Left cardiac atrium (tissue), 4 donors: ENCODE results near the gene TTC9C. TPM values are rescaled to one million over a fixed set of nuclear protein-coding genes. Genes with fewer than 3 reads are reported as not detected.
"Not testable (repeated sequence)": the region's sequence is repeated elsewhere in the genome, so short reads cannot be mapped to it uniquely, and the experiment has no call there.

Source experiments
- ATAC-seq, 2 donors: fragments of 200-7000 bp; cut with Tn5 transposase; one replicate each; pipeline ENCODE4 v1.9.1; 2020; ENCODE audit warnings: mild to moderate bottlenecking in 2 of 2, moderate library complexity in 2 of 2
- DNase-seq: peaks from one replicate; pipeline ENCODE4 v3.0.0-alpha.2; 2020
- intact Hi-C, 2 donors: fragments of 100-400 bp; cut with DNase I; formaldehyde crosslinking; loops; one replicate each; pipeline versions ENCODE4 v1.14.1 to v1.15.1; 2022 to 2023
- total RNA-seq, 2 donors: library from RNA; stranded (reverse); fragmentation: NEBNext Ultra II Directional; extraction: Animal tissue kit (Norgen Biotek cat#: 25700); gene quantifications; one replicate each; pipeline ENCODE4 v1.2.1, GENCODE V29; 2021
- donor health status: DM: no; HTN: yes; CAD: no.
- donor health status: DM: no; HTN: yes; CAD: no; lungs with severe emphysema.
- donor health status: DM: yes; HTN: yes; CAD: no.
- donor health status: Dilated cardiomyopathy.

Gene TTC9C
- total RNA-seq, 2 donors from 2014 or later, result 14.0 to 15.9 TPM

DNA sequence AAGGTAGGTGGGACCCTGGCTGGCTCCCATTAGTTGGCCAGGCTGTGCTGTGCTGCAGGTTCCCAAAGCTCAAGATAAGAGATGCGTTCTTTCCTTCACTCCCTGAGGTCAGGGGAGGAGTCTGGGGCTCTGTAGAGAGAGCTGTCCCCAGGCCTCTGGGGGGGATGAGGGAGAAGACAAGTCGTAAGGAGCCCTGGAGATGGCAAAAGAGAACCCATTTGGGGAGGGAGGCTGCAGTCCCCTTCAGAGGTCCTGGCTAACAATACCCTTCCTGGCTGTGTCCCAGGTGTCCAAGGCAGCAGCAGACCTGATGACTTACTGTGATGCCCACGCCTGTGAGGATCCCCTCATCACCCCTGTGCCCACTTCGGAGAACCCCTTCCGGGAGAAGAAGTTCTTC is 19.9 kb upstream of the TTC9C start:
- intact Hi-C loops, result no loop called here
- DNase-seq, result no peak

GRCh38 chr11:62708793-62709192 is 19.5 kb upstream of the TTC9C start:
- DNase-seq (no peak), ATAC-seq (peak in 1 of 2 donors; percentile 1)

More for the DNA sequence above, 19.9 kb upstream of the TTC9C start:
- ATAC-seq, result no peak

DNA sequence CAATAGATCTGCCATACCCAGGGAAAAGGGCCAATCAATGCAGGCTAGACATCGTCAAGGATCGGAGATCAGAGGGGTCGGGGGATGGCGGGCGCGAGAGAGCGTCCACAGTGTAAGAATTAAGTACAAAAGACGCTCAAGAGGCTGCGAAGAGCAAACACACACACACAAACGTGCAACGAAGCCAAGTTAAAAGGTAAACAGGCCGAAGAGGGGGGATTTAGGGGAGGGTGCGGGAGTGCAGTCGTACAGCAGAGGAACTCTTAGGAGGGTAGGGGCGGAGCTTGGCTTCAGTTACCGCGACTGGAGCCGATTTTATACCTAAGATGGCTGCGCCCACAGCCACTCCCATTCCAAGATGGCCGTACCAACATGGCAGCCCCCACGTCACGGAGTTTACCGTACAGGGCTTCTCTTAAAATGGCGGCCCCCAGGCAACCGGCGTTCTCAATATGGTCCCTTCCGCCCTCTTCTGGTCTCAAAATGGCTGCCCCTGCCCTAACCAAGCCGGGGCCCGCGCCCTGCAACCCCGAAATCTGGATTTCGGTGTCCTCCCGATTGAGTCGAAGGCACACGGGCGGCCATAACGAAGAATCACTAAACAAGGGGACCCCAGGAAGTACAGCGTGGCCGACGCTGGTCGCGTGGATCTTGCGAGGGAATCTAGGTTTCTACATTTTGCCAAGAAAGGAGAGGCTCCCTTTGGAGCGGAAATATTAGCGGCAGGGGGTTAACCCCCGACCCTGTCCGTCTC is 18.9 kb upstream of the TTC9C start:
- intact Hi-C loops, result no loop called here
- peak; percentile 99 for DNase-seq
- peak; percentile 86 to 87 for ATAC-seq

More at GRCh38 chr11:62708793-62709192, 19.5 kb upstream of the TTC9C start:
- intact Hi-C loops, result no loop called here

DNA sequence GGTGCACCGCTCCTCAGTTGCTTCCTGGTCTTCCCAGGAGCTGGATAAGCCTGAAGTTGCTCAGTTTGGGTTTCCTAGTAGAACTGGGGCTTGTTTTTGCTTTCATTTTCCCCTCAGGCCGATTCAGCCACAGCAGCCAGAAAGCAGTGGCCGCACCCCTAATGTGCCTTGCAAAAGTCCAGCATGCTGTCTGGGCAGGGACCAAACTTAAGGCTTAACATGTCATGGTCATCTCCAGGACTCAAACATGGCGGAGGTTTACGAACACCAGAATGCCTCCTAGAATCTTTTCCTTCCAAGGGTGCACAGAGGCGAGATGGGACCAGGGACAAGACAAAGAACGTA is 18.3 kb upstream of the TTC9C start:
- ATAC-seq (no peak), DNase-seq (no peak)
- intact Hi-C loops, result no loop called here

DNA sequence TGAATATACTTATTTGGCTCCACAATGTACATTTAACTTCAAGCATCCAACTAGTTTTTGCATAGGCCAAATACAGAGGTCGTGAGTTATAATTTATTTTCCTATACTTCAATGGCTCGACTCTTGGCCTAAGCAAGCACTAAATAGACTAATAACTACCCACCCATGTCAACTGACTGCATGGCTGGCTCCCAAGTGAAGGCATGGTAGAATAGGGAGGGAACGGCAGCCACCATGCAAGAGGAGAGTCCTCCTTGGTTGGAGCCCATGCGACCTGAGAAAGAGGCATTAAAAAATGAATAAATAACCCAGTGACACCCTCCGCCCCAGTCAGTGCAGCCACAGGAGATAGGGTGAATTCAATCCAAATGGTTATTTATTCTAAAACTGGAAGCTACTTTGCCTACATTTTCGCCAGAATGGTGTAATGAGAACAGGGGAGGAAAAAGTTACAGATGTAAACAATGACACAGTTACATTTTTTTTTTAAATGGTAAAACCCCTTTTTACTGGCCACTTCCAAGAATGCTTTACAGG is 15.9 kb upstream of the TTC9C start:
- ATAC-seq (no peak), DNase-seq (no peak)
- intact Hi-C loops, result no loop called here

DNA sequence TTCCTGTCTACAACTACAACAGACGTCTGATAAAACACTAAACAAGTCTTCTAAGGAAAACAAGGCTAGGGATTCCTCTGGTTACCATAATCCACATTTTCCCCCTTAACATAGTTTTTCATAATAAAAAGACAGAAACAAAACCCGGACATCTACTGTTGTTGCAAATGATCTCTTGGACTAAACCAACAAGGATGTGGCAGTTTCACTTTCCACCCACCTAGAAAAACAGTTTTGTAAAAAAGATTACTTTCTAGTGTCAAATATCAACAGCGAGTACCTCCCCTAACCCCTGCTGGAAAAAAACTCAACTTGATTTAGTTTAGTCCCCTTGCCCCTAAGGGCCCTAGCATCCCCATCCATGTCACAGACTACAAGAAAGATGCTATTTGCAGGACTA is 15.4 kb upstream of the TTC9C start:
- DNase-seq, result no peak
- intact Hi-C loops, result no loop called here
- no peak for ATAC-seq

- DNase-seq (no peak), ATAC-seq (peak in 1 of 2 donors; percentile 4)
- intact Hi-C loops, result no loop called here
Measured at GRCh38 chr11:62713343-62713742, 14.9 kb upstream of the TTC9C start.

DNA sequence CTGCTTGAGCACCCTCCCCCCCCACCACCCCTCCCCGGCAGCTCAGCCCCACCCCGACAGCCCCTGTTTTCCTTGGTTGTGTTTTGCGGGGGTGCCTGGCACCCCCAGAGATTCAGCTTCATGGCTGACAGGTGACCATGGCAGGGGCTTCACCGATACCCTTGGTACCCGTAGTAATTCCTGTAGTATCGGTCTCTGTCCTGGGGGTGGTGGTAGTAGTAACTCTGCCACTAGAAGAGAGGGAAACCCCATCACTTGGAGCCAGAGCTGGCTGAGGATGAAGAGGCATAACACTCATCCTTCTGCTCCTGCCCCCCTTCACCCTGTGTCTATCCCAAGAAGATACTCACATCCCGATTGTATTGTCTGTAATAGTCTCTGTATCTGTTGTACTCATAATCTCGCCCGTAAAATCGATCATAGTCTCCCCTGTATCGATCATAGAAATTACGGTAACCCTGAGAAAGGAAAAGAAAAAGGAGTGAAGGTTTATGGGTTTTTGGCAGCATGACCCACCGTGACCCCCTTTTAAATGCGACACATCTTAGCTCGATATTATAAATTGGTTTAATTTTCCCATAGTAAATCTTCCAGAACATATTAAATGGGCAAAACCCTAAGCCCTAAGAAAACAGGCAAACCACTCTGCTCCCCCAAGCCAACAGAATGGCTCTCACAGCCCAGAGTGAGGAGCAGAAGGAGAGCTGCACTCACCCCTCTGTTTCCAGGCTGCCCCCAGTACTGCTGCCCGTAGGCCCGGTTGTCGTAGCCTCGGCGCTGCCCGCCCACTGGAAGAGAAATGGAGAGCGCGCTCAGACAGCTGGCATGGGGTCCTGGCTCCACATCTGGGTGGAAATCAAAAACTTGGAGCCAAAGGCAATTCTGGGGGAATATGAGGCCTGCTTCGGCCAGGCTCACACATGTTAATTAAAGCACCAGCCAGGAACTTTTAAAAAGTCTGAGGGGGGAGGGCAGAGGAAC is 12.8 kb upstream of the TTC9C start:
- ATAC-seq (no peak), DNase-seq (no peak)
- intact Hi-C loops, result no loop called here

DNA sequence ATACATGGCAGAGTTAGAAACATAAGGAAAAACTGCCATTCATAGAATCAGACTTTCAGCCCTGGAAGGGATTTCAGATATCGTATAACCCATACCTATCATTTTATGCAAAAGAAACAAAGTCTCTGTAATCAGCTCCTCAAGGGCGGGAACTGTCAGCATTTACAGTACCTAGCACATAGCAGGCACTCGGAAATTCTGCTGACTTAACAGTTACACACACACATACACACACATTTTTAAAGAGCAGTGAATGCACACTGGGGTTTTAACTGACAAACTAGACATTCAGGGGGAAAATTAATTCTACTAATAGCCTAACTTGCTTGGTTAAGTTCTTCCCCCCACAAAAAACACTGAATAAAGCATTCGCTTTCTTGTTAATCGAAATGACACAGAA is 12.1 kb upstream of the TTC9C start:
- DNase-seq (no peak), ATAC-seq (no peak)
- intact Hi-C loops, result no loop called here

- intact Hi-C loops, result no loop called here
- ATAC-seq (no peak), DNase-seq (no peak)
Measured at GRCh38 chr11:62716816-62717215, 11.5 kb upstream of the TTC9C start.

DNA sequence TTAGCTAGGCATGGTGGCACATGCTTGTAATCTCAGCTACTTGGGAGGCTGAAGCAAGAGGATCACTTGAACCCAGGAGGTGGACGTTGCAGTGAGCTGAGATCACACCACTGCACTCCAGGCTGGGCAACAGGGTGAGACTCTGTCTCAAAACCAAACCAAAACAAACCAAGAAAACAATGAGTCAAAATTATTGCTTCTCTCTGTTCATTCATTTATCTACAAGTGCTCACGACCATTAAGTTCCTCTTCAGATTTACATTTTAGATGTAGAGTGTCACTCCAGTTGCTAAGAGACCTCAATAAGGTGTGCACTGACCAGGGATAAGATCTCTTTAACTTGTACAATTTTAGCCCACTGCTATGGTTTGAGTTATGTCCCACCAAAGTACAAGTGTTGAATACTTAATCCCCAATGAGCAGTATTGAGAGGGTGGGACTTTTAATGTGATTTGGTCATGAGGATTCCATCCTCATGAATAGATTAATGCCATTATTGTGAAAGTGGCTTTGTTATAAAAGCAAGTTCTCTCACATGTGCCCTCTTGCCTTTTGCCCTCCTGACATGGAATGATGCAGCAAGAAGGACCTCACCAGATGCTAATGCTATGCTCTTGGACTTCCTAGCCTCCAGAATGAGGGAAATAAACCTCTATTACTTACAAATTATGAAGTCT is 8.8 kb upstream of the TTC9C start:
- intact Hi-C loops, result no loop called here
- DNase-seq (no peak), ATAC-seq (no peak)

DNA sequence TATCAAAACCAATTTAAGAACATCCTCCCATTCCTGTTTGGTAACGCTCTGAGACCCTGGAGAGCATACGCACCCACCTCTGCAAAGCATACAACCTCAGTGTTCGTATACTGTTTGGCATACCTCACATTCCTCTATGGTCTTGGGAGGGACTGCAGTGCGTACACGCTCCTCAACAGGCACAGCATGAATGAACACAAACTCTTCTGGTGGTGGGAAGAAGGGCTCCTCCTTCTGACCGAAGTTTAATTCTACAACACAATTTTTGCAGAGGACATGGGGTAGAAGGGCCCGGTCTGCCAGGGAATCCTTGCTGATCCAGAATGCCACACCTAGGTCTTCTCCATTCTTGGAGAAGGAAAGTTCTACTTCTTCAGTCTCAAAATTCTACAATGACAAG is 6.3 kb upstream of the TTC9C start:
- intact Hi-C loops, result no loop called here
- DNase-seq (no peak), ATAC-seq (no peak)

DNA sequence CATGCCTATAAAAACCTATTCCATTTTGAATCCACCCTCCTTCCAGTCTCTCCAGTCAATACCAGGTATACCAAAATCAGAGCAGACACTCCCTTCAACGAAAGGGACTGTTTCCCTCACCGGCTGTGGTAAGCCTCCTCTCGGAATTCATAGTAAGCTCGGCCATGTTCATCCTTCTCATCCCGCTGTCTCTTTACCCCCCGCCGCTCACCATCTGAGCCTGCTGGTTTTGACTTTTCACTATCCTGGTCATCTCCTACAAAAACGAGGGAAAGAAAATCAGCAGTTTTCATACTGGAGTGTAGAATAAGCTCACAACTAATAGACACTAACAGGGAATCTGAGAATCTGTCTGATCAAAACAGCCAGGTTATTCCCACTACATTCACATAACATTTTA is 4.1 kb upstream of the TTC9C start:
- intact Hi-C loops, result no loop called here
- ATAC-seq (no peak), DNase-seq (no peak)

DNA sequence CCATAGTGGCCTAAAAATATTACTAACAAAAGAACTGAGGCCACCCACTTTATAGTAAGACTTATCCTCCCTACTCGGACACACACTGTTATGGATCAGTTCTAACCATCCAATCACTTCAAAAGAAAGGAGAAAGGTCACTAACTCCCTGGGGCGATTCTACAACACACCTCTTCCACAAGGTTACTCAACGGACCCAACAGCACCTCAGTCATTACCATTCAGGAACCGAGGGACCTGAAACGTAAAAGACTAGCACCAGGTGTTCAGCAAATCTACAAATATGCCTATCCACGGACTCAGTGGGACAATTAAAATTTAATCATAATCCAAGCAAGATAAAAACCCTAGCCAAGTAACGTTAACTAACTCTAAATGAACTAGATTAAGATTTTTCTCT is 2.6 kb upstream of the TTC9C start:
- no peak for DNase-seq
- ATAC-seq, result no peak
- intact Hi-C loops, result no loop called here

DNA sequence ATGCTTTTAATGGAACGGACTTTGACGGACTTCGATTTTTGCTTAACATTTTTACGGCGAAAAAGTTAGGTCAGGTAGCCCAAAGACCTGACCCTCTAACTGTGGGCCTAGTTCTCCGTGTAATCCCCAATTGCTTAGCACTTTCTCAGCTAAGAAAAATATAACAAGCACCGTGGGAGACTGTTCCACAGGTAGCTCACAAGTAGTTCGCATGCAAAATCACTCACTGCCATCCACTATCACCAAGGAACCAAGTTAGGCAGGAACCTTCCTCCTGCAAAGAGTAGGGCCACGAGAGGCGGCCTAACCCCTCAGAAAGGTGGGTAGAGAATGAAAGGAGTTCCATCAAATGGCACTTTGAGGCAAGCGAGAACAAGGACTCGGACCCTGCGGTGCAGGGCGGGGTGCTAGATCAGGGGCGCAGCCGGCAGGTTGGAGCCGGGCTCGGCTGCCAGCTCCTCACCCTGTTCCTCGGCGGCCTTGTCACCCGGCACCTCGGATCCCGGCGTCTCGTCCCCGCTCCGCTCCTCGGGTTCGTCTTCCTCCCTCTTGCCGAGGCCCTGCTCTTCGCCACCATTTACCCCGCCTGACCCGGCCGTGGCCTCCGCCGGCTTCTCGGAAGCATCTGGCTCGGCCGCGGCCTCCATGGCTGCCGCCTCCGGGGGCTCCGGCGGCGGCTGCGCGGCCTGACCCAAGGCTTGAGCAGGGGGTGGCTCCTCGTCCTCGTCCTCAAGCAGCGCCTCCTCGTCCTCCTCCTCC is 2.0 kb upstream of the TTC9C start:
- no peak for DNase-seq
- no peak for ATAC-seq

DNA sequence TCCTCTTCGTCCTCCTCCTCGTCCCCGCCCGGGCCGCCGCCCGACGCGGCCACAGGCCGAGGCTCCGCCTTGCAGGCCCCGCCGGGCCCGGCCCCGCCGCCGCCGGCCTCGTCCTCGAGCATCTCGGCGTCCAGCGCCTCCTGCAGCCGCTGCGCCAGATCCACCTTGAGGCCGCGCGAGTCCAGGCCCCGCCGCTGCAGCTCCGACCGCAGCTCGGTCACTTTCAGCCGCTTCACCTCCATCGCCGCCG is 1.4 kb upstream of the TTC9C start:
- intact Hi-C loops, result no loop called here
- ATAC-seq, result peak; percentile 2 to 6

More for the DNA sequence above, 2.0 kb upstream of the TTC9C start:
- intact Hi-C loops, result no loop called here

GRCh38 chr11:62727165-62727871 is 968 bp upstream of the TTC9C start, which contains the start of gene HNRNPUL2:
Gene HNRNPUL2, minus strand, starts transcription at chr11:62727457. Its CDS starts 301 bp downstream, at chr11:62727156.
- peak; percentile 99 for DNase-seq
- peak; percentile 94 for ATAC-seq
- intact Hi-C loops, result no loop called here

More for the DNA sequence above, 1.4 kb upstream of the TTC9C start:
- DNase-seq, result no peak

- ATAC-seq, result peak; percentile 78 to 86
- intact Hi-C loops, result no loop called here
- peak; percentile 87 for DNase-seq
Measured at GRCh38 chr11:62727872-62728170, 465 bp upstream of the TTC9C start.

DNA sequence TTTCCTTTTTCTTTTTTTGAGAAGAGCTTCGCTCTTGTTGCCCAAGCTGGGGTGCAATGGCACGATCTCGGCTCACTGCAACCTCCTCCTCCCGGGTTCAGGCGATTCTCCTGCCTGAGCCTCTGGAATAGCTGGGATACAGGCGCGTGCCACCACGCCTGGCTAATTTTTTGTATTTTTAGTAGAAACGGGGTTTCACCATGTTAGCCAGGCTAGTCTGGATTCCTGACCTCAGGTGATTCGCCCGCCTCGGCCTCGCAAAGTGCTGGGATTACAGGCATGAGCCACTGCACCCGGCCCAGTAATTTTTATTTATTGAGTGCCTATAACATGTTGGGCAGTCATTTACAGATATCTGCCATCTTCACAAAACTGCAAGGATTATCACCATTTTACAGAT is 1.8 kb downstream of the TTC9C start:
- DNase-seq, intact Hi-C loops, ATAC-seq: not testable (repeated sequence)
